ENCODE results near the gene OR10G3. TPM values are rescaled to one million over a fixed set of nuclear protein-coding genes. Genes with fewer than 3 reads are reported as not detected.

OR10G3 gene
- total RNA-seq, 1 experiment from 2014 or later: not detected

DNA sequence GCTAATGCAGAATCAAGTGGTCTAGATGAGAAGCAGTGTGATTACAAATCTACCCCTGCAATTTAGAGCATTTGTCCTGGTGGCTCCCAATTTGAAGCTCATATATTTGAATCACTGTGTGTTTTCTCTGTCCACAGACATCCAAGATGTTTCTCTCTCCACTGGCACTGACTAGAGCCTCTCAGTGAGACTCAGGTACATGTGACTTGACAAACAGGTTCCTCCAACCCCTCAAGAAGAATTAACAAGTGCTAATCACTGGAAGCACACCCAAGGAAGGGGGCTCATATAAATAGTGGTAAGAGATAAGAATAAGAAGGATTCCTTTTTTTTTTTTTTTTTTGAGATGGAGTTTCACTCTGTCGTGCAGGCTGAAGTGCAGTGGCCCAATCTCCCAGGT, 34.4 kb upstream of the OR10G3 start:
- H3K9me3 Mint-ChIP-seq: no peaks in the 10 kb centered on the region
- Histone ChIP-seq H3K79me1 (ENCODE audit: insufficient read depth, low read depth, low read length, poor library complexity, severe bottlenecking) (no peaks in the 10 kb centered on the region), H3T11ph (ENCODE audit: low read length) (no peak overlapping the region), H3K4me2 (ENCODE audit: insufficient read depth, insufficient read length, low read length) (no peak overlapping the region), H2BK20ac (ENCODE audit: low read depth, low read length, poor library complexity, severe bottlenecking) (no peak overlapping the region), H2BK12ac (ENCODE audit: insufficient read length, low read depth, low read length) (no peak overlapping the region), H3K27ac (ENCODE audit: insufficient read length, low read depth, low read length) (no peak overlapping the region), H2BK5ac (ENCODE audit: insufficient read length, low read length) (no peak overlapping the region), H2BK15ac (ENCODE audit: low read depth, low read length) (no peak overlapping the region), H3K27me3 (ENCODE audit: insufficient read depth, low read length) (no peaks in the 10 kb centered on the region), H2BK120ac (ENCODE audit: low read depth, low read length, poor library complexity, severe bottlenecking) (no peak overlapping the region), H4K20me1 (ENCODE audit: control insufficient read depth, insufficient read depth, insufficient read length) (no peaks in the 10 kb centered on the region), H4K5ac (ENCODE audit: insufficient read length, low read depth, low read length) (no peak overlapping the region), H3K23me2 (ENCODE audit: insufficient read length, low read depth, low read length, poor library complexity, severe bottlenecking) (no peaks in the 10 kb centered on the region), H3K9ac (ENCODE audit: extremely low read depth, insufficient read length, low read length) (no peak overlapping the region), H2AFZ (ENCODE audit: low read length) (no peak overlapping the region), H3K23ac (ENCODE audit: insufficient read length, low read depth, low read length) (no peak overlapping the region), H3K79me2 (ENCODE audit: insufficient read depth, low read length) (no peaks in the 10 kb centered on the region), H3K4me1 (ENCODE audit: insufficient read depth, low read length) (no peaks in the 10 kb centered on the region; the same call in 1 of the 2 replicates), H3K56ac (ENCODE audit: insufficient read length, low read depth, low read length) (no peak overlapping the region), H4K91ac (ENCODE audit: insufficient read length, low read depth, low read length) (no peak overlapping the region), H4K8ac (replicated peaks; ENCODE audit: insufficient read length, low read depth, low read length) (no peak overlapping the region), H3K18ac (ENCODE audit: insufficient read length, low read depth, low read length) (no peak overlapping the region), H3K9me3 (ENCODE audit: control insufficient read depth, low read depth, low read length) (no peaks in the 10 kb centered on the region), H3K4ac (ENCODE audit: low read depth, low read length) (no peak overlapping the region), H2AK5ac (ENCODE audit: insufficient read length, low read length) (no peak overlapping the region), H3K14ac (ENCODE audit: insufficient read depth, low read length) (no peak overlapping the region)
- no peaks in the 10 kb centered on the region for H3K36me3 Mint-ChIP-seq (ENCODE audit: insufficient read depth in 1 of 3, low read depth in 3 of 3)
- peak overlapping the region in 1 of 3 experiments; percentile 53; a peak in 1 of 7 replicates for H3K27ac Mint-ChIP-seq
- H3K27me3 Mint-ChIP-seq (ENCODE audit: low read depth): no peaks in the 10 kb centered on the region
- H3K4me3 Mint-ChIP-seq: no peak overlapping the region
- DNase-seq: no peak
- TF ChIP-seq, protein P1, sequence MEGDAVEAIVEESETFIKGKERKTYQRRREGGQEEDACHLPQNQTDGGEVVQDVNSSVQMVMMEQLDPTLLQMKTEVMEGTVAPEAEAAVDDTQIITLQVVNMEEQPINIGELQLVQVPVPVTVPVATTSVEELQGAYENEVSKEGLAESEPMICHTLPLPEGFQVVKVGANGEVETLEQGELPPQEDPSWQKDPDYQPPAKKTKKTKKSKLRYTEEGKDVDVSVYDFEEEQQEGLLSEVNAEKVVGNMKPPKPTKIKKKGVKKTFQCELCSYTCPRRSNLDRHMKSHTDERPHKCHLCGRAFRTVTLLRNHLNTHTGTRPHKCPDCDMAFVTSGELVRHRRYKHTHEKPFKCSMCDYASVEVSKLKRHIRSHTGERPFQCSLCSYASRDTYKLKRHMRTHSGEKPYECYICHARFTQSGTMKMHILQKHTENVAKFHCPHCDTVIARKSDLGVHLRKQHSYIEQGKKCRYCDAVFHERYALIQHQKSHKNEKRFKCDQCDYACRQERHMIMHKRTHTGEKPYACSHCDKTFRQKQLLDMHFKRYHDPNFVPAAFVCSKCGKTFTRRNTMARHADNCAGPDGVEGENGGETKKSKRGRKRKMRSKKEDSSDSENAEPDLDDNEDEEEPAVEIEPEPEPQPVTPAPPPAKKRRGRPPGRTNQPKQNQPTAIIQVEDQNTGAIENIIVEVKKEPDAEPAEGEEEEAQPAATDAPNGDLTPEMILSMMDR (conservative IDR thresholded peaks at IDR 0.05): no peak
- WGBS (ENCODE audit: extremely low coverage, insufficient read length, low lambda C conversion rate): no CpG with 5 or more reads among the region's 1 CpG
- peaks cover 15 to 20% of the 10 kb centered on the region in 2 experiments for H3K4me1 Mint-ChIP-seq

Data from H9 (cell line).